Jurkat, Clone E6-1 (cell line): Measurements from ENCODE around the gene MMP11.

Experiments used
- DNase-seq: peaks from one replicate; pipeline ENCODE4 v3.0.0-alpha.2; 2011; ENCODE audit warnings: low read depth, low spot score
- H3K4me3 ChIP-seq: 2 replicates; pipeline ENCODE4 v1.5.1; 2011; ENCODE audit warnings: mild to moderate bottlenecking, low read length, control low read depth, moderate library complexity

Gene MMP11

DNA sequence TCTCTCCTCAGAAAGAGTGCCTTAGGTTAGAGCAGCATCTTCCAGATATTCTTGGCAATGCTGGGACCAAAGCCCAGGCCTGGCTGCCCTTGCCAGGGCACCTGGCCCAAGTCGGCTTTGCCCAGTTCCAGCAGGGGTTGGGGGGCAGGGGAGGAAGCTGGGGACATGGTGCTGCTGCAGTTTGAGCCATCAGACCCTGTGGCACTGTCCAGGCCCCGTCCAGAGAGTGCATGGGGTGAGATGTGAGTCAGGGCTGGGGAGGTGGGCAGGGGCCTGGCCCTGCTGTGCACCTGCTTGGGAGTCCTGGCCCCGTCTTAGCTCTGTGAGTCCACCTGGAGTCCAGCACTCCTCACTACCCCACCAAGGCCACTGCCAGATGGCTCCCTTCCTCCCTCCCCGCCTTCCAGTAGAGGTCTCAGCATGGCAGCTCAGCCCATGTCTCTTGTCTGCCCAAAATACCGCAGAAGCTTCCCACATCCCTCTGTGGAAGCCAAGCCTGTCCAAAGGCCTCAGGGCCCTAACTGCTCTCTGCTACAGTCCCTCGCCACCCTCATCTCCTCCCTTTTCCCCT is 49.5 kb downstream of the MMP11 start:
- H3K4me3 ChIP-seq: no peak overlapping the region
- DNase-seq: no peak

DNA sequence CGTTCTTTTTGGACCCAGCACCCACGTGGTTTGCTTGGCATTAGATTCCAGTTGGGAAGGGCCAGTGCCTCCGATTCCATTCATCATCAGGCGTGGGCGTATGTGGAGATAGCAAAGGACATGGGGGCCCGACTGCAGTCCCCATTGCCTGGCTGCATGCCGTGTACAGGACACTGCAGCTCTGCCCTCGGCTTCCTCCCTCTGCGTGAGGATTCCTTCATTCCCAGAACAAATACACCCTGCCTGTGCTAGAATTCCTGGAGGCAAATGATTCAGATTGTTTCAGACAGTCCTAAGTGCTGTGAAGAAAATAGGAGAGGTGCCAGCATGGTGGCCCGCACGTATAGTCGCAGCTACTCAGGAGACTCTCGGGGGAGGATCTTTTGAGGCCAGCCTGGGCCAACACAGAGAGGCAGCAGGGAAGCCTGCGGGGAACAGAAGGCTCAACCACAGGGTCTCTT is 50.7 kb downstream of the MMP11 start:
- DNase-seq: no peak
- H3K4me3 ChIP-seq: no peak overlapping the region

DNA sequence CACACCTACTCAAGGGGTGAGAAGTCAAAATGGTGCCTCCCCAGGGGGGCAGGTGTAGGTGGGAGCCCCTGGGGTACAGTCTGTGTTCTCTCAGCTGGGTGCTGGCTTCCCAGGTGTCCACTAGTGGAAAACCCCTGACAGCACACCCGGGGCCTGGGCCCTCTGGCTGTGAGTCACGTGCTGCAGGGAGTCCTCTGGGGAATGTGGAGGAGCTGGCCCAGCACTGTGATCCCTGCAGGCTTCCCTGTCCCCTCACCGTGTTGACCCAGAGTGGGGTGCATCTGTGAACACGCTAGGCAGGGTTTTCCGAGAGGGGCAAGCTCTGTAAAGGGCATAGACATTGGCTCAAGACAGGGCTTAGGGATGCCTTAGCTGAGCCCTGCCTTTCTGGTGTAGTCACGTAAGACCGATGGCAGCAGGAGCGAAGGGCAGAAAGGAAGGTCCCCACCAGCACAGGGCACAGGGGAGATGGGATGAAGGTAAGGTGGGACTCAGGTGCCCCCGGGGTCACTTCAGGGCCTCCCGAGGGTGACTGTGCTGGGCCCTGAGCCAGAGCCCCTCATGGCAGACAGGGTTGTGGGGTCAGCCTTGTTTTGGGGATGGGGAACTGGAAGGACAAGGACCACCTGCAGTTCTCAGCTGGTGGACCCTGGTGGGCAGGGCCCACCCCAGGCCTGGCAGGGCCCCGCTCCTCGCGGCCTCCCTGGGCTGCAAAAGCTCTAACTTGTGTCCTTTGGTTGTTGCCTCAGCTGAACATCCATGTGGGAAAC is 52.0 kb downstream of the MMP11 start:
- no peak for DNase-seq
- no peak overlapping the region for H3K4me3 ChIP-seq

DNA sequence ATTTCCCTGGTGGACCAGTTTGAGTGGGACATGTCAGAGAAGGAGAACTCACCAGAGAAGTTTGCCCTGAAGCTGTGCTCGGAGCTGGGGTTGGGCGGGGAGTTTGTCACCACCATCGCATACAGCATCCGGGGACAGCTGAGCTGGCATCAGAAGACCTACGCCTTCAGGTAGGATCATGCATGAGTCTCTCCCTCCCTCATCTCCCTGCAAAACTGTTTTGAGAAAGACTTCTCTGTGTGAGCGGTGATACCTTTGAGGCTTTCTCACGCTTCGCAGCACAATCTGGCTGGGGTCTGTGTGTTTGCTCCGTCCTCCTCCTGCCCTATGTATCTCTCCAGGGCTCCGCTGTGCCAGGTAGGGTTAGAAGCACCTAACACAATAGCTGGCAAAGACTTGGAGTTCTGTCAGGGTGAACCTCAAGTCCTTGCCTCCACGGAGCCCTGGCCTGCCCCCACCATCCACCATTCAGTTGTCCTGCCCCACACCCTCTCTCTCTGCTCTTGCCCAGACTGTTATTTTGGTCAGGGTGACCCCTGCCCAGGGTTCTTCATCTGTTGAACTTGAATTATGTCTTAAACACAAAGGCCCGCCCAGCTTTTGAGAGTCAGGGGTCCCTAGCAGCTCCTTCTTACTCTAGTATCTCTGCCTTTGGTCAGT is 52.7 kb downstream of the MMP11 start:
- H3K4me3 ChIP-seq: no peak overlapping the region
- no peak for DNase-seq

DNA sequence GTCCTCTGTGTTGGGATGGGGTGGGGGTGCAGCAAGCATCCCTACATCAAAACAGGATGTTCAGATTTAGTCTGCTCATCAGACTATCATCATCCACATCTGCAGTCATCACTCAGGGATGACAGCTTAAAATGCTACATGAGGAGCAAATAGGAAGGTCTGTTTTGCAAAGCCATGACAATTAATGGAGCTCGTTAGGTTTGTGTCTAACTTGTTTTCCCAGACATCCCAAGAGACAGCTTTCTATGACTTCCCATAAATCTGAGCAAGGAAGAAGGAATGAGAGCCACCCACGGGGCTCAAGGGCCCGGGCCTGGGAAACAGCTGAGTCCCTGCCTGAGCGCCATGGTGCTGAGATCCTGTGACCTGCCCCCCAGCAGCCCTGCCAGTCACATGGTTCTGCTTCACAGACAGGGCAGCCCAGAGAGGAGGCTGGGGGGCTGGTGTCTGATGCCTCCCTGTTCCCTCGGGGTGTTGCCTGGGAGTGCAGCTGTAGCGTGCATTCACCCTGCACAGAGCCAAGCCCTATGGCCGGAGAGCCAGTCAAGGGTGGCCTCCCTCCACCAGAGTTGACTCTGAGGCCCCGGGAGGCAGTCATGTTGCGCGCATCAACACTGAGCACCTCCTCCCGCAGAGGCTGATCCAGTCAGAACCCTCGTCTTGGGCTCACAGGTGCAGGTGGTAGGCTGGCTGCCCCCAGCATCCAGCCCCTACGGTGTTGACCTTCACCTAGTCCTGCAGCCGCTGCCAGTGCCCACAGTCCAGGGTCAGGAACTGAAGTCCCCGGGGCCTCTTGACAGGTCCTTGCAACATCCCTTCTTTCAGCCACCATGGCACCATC is 54.1 kb downstream of the MMP11 start:
- DNase-seq: no peak
- H3K4me3 ChIP-seq: no peak overlapping the region

DNA sequence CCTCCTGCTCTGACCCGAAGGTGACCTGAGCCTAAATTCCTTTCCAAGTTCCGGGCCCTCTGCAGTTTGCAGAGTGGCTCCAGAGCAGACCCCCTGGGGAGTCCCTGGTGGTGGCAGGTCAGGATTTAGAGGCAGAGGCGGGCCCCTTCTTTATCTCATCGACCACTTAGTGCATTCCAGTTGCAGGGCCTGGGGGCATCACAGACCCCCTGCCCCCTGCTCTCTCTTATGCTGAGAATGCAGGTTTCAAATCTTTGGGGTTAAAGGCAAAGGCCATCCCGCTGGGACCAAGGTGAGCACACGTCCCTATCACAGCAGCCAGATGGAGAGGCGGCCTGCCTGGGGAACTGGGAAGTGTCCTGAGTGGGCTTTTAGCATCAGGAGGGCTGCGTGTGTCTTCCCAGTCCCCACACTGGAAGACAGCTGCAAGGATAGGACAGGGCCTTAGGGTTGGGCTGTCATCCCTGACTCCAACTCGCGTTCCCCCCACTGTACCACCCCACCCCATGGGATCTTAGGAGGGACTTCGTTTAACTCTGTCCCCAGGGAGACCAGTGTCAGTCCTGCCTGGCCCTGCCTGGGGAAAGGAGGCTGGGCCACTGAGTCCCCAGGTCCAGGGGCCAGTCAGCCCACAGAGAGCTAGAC is 54.8 kb downstream of the MMP11 start:
- no peak overlapping the region for H3K4me3 ChIP-seq

DNA sequence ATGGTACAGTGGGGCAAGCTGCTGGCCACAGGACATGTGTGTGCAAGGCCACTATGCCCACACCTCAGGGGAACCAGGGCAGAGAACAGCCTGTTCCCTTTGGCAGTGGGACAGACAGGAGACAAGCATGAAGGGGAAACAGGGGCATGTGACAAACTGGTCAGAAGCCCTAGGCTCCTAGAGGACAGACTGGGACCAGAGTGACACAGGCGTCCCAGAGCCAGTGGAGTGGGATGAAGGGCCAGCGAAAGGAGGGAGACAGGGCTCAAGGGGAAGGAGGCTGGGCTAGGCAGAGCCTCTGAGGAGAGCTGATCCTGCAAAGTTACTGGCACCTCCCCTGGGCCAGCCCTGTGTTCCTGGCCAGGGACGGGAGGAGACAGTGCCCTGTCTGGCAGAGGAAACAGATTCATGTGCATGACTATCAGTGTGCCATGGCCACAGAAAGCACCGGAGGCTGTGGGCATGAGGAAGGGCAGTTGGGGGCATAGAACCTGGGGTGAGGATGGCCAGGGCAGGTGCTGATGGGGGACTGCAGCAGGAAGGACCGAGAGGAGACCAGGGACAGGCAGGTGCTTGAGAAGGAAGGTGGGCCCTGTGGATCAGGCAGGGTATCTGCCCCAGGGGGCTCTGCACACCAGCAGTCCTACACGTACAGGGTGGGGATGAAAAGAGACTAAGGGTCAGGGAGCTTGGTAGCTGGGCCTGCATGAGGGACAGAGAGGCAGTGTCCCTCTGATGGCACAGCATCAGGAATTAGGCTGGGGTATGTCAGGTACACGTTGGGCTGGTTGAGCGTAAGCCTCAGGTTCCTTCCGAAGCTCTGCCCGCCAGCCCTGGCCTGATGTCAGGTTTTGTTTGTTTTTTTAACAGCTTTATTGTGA is 56.4 kb downstream of the MMP11 start:
- DNase-seq: no peak
- no peak overlapping the region for H3K4me3 ChIP-seq

More for the DNA sequence above, 54.8 kb downstream of the MMP11 start:
- no peak for DNase-seq

DNA sequence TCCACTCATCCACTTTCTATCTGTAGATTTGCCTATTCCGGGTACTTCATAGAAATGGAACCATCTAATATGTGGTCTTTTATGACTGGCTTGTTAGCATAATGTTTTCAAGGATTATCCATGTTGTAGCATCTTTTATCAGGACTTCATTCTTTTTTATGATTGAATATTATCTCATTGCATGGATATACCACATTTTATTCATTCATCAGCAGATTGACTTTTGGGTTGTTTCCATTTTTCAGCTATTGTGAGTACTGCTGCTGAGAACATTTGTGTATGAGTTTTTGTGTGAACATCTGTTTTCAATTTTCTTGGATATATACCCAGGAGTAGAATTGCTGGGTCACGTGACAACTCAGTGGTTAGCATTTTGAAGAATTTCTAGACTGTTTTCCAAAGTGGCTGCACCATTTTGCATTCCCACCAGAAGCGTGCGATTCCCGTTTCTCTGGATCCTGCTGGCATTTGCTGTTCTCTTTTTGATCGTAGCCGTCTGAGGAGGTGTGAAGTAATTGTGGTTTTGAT is 57.3 kb downstream of the MMP11 start:
- no peak overlapping the region for H3K4me3 ChIP-seq
- no peak for DNase-seq

DNA sequence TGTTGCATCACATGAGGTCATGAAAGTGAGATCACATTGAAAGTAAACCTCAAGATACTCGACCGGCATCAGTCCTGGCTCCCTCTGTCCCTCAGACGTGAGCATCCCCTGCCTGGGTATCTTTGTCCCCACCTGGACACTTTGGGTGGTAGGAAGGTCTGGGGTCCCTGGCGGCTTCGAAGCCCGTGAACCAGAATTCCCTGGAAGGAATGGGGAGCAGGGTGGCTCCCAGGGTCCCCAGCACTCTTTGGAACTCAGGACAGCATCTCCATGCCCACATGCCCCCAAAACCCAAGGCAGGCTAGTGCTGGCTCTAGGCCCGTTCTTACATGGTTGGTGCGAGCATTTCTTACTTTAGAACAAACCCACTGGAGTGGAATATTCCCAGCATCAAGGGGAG is 58.6 kb downstream of the MMP11 start:
- DNase-seq: no peak
- no peak overlapping the region for H3K4me3 ChIP-seq

DNA sequence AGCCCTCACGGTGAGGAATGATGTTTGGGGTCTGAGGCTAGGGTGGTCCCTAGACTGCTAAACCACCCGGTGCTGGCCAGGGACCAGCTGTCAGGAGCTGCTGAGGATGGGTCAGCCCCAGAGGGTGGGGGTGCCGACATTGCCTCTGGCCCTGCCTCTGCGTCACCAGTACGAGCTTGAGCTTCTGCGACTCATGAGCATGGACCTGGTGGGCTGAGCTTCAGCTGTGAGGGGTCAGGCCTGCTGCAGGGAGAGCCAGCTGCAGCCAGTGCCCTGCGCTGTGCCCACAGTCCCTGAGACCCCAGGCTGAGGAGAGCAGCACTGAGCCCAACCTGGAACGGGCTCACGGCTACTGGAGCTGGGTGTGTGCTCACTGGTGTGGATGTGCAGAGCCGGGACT is 59.1 kb downstream of the MMP11 start:
- no peak for DNase-seq
- no peak overlapping the region for H3K4me3 ChIP-seq

DNA sequence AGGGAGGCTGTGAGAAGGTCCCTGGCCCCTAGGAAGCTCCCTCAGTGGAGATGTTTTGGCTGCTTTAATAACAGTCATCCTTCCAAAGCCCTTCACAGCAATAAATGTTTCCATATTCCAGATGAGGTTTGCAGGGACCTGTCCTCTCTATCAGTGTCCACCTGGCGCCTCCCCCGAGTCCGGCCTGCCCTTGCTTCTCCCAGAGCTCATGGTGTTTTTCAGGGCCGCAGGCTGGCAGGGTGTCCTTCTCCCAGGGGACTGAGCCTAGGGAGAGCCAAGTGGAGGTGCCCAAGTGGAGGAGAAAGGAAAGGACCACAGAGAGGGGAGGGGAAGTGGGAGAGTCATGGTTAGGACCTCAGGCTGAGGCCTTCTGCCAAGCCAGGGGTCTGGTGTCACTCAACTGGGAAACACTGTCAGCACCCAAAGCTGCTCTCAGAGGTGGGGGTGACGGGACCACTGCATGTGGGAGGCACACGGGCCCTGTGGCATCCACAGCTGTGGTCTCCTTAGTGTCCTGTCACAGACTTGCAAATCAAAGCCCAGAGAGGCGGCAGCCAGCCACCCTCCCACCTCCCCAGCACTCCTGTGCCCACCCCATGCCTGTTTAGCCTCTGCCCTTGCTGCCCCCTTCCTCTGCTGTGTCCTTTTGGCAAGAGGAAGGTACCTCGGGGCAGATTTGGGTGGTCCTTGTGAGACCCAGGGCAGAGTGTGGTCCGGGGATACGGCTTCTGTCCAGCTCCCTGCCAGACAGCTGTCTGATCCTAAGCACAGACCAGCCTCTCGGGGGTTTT is 59.8 kb downstream of the MMP11 start:
- DNase-seq: no peak
- H3K4me3 ChIP-seq: no peak overlapping the region

DNA sequence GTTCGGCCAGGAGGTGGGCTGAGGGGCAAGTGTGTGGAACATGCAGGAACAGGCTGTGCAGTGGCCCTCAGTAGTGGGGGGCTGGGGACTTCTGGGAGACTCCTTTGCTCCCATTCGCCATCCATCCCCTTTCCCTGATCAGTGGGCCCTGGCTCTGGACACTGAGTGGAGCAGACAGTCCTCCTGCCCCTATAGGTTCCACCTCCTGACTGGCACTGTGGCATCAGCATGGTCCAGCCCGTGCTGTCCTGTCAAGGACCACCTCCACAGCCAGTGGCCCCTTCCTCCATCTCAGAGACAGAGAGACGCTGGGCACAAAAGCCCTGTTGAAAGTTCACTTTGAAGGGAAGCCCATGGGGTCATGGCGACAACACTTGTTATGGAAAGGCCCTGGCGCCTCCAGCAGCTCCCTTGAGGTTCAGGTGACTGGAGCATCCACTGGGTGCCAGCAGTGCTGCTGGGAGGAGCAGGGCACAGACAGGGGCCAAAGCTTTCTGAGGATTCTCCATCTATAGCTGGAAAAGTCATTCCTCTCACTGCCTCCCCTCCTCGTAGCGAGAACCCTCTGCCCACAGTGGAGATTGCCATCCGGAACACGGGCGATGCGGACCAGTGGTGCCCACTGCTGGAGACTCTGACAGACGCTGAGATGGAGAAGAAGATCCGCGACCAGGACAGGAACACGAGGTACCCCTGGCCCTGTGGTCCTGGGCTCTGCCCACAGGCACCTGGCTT is 60.5 kb downstream of the MMP11 start:
- DNase-seq: no peak
- H3K4me3 ChIP-seq: no peak overlapping the region
